Measurements from ENCODE around the gene DNAJB9. TPM values are rescaled to one million over a fixed set of nuclear protein-coding genes. Genes with fewer than 3 reads are reported as not detected.
A peak's percentile ranks its signal among the peaks of the same experiment; 100 is the strongest.

The DNAJB9 gene
- total and polyA plus RNA-seq, 2 of the 13 experiments (the other 11 are each of a cell fraction or from before 2014, with no cell fraction given), result 8.6 to 16.4 TPM

DNA sequence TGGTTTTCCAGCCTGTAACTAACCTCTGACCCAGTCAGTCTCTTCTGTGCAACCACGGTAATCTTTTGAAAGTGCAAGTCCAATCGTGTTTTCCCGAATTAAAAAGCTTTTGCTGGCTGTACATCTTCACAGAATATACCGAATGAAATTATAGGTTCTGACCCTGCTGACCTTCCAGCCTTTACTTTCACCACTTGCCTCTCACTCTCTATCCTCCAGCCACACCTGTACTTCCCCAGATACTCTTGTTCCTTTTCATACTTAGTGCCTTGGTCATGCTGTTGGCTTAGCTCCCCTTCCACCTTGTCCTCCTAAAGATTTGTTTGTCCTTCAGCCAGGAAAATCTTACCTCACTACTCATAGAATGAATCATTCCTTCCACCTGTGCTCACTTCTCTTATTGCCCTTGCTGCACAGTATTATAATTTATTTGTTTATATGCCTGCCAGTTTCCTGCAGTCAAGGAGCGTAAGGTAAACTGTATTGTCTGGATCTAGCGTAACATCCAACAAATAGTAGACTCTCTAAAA, 41.4 kb upstream of the DNAJB9 start (continued):
- TF ChIP-seq MBNL3 (CRISPR knock-in tag; conservative IDR thresholded peaks at IDR 0.05) (no peak), NPAS2 (CRISPR knock-in tag; IDR thresholded peaks at IDR 0.05; ENCODE audit: borderline replicate concordance) (no peak), ZNF124 (CRISPR knock-in tag; IDR thresholded peaks at IDR 0.05) (no peak), ZNF674 (CRISPR knock-in tag; IDR thresholded peaks at IDR 0.05; ENCODE audit: low read depth) (no peak), FOXM1 (CRISPR knock-in tag; IDR thresholded peaks at IDR 0.05) (no peak), SOX6 (IDR thresholded peaks at IDR 0.05) (no peak), SOX6 (CRISPR knock-in tag; IDR thresholded peaks at IDR 0.05) (no peak)

- Histone ChIP-seq H3K27ac (ENCODE audit: extremely low read length, insufficient read depth, low read length) (no peak overlapping the region), H3K9ac (ENCODE audit: insufficient read depth, low read depth, low read length) (no peak overlapping the region), H3K4me1 (ENCODE audit: insufficient read depth, low read length) (peaks cover 13% of the 10 kb centered on the region), H4K20me1 (ENCODE audit: insufficient read depth, low read length) (no peaks in the 10 kb centered on the region; the same call in 1 of the 2 replicates), H3K4me3 (replicated peaks in 1 of 3; ENCODE audit: insufficient read depth in 1 of 3, low read depth in 2 of 3, low read length in 3 of 3) (no peak overlapping the region), H3K27me3 (ENCODE audit: control insufficient read depth in 1 of 2, insufficient read depth in 2 of 2, low read length in 2 of 2) (no peaks in the 10 kb centered on the region; a peak in 1 of 5 replicates), H3K4me2 (ENCODE audit: low read depth, low read length) (peak overlapping the region; percentile 40; the same call in 1 of the 2 replicates), H3K36me3 (replicated peaks in 1 of 2; ENCODE audit: control insufficient read depth in 1 of 2, insufficient read depth in 2 of 2, low read length in 2 of 2) (no peaks in the 10 kb centered on the region), H3K9me3 (ENCODE audit: low read length) (no peaks in the 10 kb centered on the region), H2AFZ (ENCODE audit: low read length) (no peak overlapping the region), H3K79me2 (ENCODE audit: insufficient read depth, low read length) (peaks cover 7% of the 10 kb centered on the region)
- no peak for DNase-seq (ENCODE audit: low spot score)
- ChIA-PET POLR2A (no interaction called here), CTCF (ENCODE audit: low intra/inter-chr PET ratio, low total read pairs) (no interaction called here)
- BruUV-seq (replicated peaks), result no TSS peak
- TF ChIP-seq ZNF720 (CRISPR knock-in tag; IDR thresholded peaks at IDR 0.05) (no peak), ZNF205 (CRISPR knock-in tag; IDR thresholded peaks at IDR 0.05) (no peak), TEAD3 (CRISPR knock-in tag; optimal IDR thresholded peaks at IDR 0.05; ENCODE audit: borderline replicate concordance) (no peak), ATAD3A (CRISPR knock-in tag; IDR thresholded peaks at IDR 0.05) (no peak), TBX3 (IDR thresholded peaks at IDR 0.05; ENCODE audit: borderline replicate concordance) (no peak), CBFB (CRISPR knock-in tag; IDR thresholded peaks at IDR 0.05) (no peak), ZNF282 (IDR thresholded peaks at IDR 0.05; ENCODE audit: partially characterized antibody) (no peak), CC2D1A (CRISPR knock-in tag; IDR thresholded peaks at IDR 0.05) (no peak), ZKSCAN1 (IDR thresholded peaks at IDR 0.05; ENCODE audit: low read length) (no peak), ZZZ3 (CRISPR knock-in tag; IDR thresholded peaks at IDR 0.05; ENCODE audit: borderline replicate concordance) (no peak), KDM1A (CRISPR knock-in tag; IDR thresholded peaks at IDR 0.05) (no peak), ZC3H13 (CRISPR knock-in tag; IDR thresholded peaks at IDR 0.05) (no peak)
- TF ChIP-seq, protein P1, sequence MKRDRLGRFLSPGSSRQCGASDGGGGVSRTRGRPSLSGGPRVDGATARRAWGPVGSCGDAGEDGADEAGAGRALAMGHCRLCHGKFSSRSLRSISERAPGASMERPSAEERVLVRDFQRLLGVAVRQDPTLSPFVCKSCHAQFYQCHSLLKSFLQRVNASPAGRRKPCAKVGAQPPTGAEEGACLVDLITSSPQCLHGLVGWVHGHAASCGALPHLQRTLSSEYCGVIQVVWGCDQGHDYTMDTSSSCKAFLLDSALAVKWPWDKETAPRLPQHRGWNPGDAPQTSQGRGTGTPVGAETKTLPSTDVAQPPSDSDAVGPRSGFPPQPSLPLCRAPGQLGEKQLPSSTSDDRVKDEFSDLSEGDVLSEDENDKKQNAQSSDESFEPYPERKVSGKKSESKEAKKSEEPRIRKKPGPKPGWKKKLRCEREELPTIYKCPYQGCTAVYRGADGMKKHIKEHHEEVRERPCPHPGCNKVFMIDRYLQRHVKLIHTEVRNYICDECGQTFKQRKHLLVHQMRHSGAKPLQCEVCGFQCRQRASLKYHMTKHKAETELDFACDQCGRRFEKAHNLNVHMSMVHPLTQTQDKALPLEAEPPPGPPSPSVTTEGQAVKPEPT (CRISPR knock-in tag; IDR thresholded peaks at IDR 0.05; ENCODE audit: low read depth), result no peak
- WGBS (ENCODE audit: low lambda C conversion rate), result 53% methylated on average over 3 of the region's 3 CpGs
- in situ Hi-C loops (cut with HindIII; ENCODE audit: extremely low pct_ligation_motif_present, low pct_unique_long_range_greater_than_20kb) (no loop called here), intact Hi-C loops (cut with micrococcal nuclease; ENCODE audit: unreplicated experiment) (no loop called here)
- ATAC-seq, result no peak
- FAIRE-seq, result no peak
These were observed 40.3 kb upstream of the DNAJB9 start for GRCh38 chr7:108529341-108529740.
